NCI-H748 (cell line): ENCODE results near the gene SULT1A2.
A peak's percentile ranks its signal among the peaks of the same experiment; 100 is the strongest.
"Not testable (repeated sequence)": the region's sequence is repeated elsewhere in the genome, so short reads cannot be mapped to it uniquely, and the experiment has no call there.

ENCODE experiments used
- DNase-seq: peaks from one replicate; lab custom pipeline; 2025; ENCODE audit not compliant: unreplicated experiment; lab: John Stamatoyannopoulos, UW

The SULT1A2 gene

DNA sequence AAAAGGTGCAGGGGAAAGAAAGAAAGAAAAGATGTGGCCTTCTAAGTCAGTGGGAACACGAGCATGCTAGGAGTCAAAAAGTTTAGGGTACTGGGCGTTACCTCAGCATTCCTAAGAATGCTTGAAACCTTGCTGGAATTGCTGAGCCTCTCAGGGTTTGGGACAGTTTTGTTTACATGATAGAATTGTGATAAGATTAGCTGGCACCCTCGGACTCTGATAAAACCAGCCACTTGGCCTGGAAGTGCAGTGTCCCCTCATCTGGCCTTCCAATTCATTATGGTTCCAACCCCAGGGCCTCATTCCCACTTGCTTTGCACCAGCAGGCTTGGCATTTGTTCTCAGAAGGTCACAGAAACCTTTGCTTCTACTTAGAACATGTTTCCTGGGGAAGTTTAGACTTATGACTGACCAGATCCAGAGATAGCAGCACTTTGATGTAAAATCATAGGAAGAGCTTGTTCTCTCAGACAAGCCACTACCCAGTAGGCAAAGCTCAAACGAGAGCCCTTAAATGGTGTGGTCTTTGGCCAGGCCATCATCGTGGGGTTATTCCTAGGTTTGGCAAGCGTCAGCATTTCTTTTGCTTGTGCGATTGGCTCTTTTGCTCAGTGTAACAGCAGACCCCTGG, 35.2 kb downstream of the SULT1A2 start:
- DNase-seq, result no peak

GRCh38 chr16:28558456-28558855, 38.4 kb downstream of the SULT1A2 start:
- no peak for DNase-seq

DNA sequence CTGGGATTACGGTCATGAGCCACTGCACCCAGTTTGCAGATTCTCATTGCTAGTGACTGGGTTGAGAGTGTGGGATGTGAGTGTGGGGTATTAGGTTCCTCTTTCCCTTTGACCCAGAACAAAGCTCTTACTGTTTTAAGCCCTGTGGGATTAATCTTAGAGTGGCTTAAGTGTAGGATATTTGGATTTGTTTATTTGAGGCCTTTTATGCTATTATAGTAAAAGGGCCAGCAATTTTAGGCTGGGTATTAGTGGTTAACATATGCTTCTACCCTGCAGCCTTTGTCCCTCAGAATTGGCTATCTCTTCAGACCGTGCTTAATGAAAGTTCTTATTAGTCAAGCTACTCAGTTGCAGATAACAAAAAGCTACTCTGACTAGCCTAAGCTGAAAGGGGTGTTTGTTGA, 39.9 kb downstream of the SULT1A2 start:
- no peak for DNase-seq

- DNase-seq, result no peak
Measured at GRCh38 chr16:28555561-28555960, 41.3 kb downstream of the SULT1A2 start.

DNA sequence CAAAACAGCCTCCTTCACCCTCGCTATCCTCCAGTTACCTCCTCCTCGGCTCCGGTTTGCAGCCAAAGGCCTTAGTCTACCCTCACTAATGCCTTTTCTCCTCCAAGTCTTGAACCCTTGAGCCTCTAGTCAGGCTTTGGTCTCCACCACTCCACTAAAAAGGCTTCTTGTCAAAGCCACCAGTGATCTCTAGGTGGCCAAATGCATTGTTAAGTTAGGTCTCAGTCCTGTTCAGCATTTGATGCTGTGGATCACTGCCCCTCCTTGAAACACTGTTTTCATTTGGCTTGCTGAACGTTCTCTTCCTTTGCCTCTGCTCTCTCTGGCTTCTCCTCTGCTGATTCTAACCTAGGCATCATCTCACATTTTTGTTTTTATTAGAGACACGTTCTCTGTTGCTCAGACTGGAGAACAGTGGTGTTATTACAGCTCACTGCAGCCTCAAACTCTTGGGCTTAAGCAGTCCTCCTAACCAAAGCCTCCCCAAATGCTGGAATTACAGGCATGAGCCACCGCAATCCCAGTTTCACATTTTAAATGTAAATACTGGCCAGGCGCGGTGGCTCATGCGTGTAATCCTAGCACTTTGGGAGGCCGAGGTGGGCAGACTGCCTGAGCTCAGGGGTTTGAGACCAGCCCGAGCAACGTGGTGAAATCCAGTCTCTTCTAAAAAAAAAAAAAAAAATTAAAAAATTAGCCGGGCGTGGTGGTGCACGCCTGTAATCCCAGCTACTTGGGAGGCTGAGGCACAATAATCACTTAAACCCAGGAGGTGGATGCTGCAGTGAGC, 42.0 kb downstream of the SULT1A2 start:
- DNase-seq, result no peak

DNA sequence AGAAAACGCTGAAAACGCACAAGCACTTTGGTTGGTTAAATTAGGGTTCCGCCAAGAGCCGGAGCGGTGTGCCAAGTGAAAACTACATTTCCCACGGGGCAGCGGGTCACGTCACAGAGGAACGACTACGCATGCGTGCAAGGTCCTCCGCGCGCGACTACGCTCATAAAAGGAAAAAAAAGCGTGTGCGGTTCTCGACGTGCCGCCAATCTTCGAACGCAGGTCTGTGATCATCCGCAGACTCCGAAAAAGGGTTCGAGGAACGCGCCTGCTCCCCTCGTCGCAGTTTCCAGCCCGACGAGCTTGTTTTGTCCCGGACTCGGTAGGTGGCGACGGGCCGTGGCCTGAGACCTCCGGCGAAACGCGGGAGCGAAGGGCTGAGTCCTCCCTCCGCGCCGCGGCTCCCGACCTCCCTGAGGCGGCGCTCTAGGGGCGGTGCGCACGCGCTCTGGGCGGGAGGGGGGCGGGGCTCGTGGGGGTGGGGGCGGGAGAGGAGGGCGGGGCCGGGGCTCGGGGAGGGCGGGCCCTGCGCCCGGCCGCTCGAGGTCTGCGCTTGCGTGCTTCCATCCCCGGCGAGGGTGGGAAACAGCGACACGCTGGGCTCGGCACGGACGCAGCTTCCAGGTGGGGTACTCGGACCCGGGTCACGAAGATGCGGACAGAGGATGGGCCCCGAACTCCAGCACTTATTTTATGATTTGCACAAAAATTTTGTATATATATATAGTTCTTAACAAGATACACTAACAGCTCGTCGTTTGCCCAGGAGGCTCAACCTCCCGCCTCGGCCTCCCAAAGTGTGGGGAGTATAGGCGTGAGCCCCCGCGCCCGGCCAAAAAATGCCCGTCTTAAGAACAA, 42.8 kb downstream of the SULT1A2 start, which contains the start of gene SGF29:
SGF29 (plus strand) TSS at position 145 of the 858 bp plus-strand sequence. CDS start 27,150 bp downstream, outside the sequence.
- peak; percentile 87 for DNase-seq

DNA sequence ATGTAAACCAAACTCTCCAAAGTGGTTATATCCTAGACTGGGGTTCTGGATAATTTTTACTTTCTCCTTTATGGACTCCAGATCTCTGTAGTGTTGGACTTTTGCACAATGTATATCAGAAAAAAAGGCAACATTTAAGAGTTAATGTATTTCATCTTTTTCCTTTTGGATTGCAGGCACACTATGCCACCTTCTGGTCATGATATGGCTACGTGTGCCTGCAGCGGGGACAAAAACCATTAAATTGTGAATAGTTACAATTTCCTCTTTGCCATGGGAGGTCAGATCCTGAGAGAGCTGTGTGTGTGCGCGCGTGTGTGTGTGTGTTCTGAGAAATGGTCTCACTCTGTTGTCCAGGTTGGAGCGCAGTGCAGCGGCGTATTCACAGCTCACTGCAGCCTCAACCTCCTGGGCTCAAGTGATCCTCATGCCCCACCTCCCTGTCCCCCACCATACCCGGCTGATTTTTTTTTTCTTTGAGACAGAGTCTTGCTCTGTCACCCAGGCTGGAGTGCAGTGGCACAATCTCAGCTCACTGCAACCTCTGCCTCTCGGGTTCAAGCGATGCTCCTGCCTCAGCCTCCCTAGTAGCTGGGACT, 47.5 kb downstream of the SULT1A2 start:
- DNase-seq, result peak; percentile 19

DNA sequence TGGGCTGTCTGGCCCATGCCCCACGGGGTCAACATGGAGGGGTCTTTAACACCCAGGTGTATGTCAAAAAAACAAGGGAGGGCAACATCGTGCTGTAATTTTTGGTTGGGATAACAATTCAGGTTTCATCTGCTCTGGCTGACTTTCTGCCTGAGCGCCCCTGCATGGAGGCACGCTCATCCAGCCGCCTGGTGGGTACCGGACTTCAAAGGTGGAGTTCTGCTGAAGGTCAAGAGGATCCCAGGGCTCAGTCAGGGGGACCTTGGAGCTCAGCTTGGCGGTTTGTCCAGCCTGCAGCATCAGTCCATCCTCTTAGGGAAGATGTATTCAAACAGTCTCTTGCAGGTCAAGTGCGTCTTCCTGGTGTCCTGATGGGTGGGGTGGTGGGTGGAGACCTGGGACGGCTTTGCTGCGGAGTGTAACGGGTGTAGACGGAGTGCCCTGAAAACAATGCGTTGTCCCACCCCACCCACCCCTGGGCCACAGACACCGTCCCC, 48.5 kb downstream of the SULT1A2 start:
- DNase-seq, result no peak

- DNase-seq, result no peak
Measured at GRCh38 chr16:28546626-28547025, 50.2 kb downstream of the SULT1A2 start.

GRCh38 chr16:28545964-28546363, 50.9 kb downstream of the SULT1A2 start:
- DNase-seq, result not testable (repeated sequence)

GRCh38 chr16:28544998-28545397, 51.9 kb downstream of the SULT1A2 start:
- no peak for DNase-seq

DNA sequence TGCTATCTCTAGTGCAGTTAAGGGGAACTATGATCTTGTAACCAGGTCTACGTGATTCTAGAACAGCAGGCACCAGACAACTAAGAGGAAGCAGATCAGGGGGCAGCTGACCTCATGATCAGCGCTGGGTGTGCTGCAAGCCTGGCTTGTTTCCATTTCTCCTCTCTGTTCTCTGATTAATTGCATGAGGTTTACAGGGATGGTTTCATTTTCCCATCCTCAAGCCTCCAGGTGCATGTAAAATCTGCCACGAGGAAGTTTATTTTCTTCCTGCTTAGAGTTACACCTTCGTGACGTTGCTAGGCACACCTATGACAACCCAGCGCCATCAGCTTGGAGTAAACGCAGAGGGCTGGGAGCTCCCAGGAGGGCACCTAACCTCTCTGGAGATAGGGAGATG, 53.8 kb downstream of the SULT1A2 start:
- DNase-seq, result peak; percentile 45

GRCh38 chr16:28542646-28543045, 54.2 kb downstream of the SULT1A2 start:
- no peak for DNase-seq
